ENCODE results near the gene MYO1F. TPM values are rescaled to one million over a fixed set of nuclear protein-coding genes. Genes with fewer than 3 reads are reported as not detected.
"Not testable (repeated sequence)": the region's sequence is repeated elsewhere in the genome, so short reads cannot be mapped to it uniquely, and the experiment has no call there.

Gene MYO1F
- total and polyA plus RNA-seq, 8 donors, result 3.0 to 54.8 (median 18.8) TPM

DNA sequence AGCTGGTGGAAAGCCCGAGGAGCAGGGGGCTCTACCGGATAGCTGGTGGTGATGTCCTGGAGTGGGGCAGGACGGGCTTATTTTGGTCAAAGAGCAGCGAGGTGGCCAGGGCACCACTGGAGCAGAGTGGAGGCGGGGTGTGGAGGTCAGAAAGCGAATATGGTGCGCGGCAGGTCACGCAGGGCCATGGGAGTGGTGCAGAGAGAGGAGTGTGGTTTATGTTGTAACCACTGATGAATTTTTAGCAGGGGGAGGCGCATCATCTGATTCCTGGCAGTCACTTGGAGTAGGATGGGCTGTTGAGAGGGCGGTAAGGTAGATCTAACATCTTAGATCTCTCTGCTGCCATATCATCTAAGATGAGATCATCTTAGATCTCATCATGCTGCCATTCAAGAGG lies 61.9 kb downstream of the MYO1F start:
- intact Hi-C loops (cut with DNase I; ENCODE audit: low total_unique reads), result no loop called here
- DNase-seq, result no peak

DNA sequence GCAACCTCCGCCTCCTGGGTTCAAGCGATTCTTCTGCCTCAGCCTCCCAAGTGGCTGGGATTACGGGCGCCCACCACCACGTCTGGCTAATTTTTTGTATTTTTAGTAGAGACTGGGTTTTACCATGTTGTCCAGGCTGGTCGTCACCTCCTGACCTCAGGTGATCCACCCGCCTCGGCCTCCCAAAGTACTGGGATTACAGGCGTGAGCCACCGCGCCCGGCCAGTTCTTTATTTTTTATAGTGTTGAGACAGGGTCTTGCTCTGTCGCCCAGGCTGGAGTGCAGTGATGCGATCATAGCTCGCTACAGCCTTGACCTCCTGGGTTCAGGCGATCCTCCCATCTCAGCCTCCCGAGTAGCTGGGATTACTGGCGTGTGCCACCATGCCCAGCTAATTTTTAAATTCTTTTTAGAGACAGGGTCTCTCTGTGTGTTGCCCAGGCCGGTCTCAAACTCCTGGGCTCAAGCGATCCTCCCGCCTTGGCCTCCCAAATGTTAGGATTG lies 62.7 kb downstream of the MYO1F start:
- not testable (repeated sequence) for H3K27me3 ChIP-seq, DNase-seq, H3K9me3 ChIP-seq
- Histone ChIP-seq H3K4me3 (peak overlapping the region; percentile 45 to 72 (median 63)), H3K27ac (peak overlapping the region; percentile 96 to 100 (median 99)), H3K36me3 (peaks cover 4 to 21% (median 19%) of the 10 kb centered on the region in 4 donors), H3K4me1 (peaks cover 18 to 57% (median 28%) of the 10 kb centered on the region in 4 donors)
- intact Hi-C loops (cut with DNase I; ENCODE audit: low total_unique reads), result loop anchor here (5.0 kb wide), 1 partner anchor 182 kb away; no protein-coding TSS in a partner anchor
- 71 to 76% (median 73%) methylated on average over 21 of the region's 21 CpGs for WGBS, 5 donors

More for the DNA sequence above, 61.9 kb downstream of the MYO1F start:
- Histone ChIP-seq H3K27ac (peak overlapping the region in 2 of 5 donors; percentile 1 to 31), H3K9me3 (no peaks in the 10 kb centered on the region), H3K4me3 (no peak overlapping the region), H3K4me1 (peaks cover 18 to 57% (median 28%) of the 10 kb centered on the region in 4 donors), H3K36me3 (peaks cover 4 to 14% (median 14%) of the 10 kb centered on the region in 4 donors), H3K27me3 (no peaks in the 10 kb centered on the region)
- no peak for TF ChIP-seq CTCF (IDR thresholded peaks at IDR 0.05)
- TF ChIP-seq EP300 (IDR thresholded peaks at IDR 0.05), result no peak
- TF ChIP-seq POLR2AphosphoS5 (IDR thresholded peaks at IDR 0.05), result no peak
- no peak for TF ChIP-seq POLR2A (IDR thresholded peaks at IDR 0.05)
- 76 to 80% (median 80%) methylated on average over 11 of the region's 11 CpGs for WGBS, 5 donors

DNA sequence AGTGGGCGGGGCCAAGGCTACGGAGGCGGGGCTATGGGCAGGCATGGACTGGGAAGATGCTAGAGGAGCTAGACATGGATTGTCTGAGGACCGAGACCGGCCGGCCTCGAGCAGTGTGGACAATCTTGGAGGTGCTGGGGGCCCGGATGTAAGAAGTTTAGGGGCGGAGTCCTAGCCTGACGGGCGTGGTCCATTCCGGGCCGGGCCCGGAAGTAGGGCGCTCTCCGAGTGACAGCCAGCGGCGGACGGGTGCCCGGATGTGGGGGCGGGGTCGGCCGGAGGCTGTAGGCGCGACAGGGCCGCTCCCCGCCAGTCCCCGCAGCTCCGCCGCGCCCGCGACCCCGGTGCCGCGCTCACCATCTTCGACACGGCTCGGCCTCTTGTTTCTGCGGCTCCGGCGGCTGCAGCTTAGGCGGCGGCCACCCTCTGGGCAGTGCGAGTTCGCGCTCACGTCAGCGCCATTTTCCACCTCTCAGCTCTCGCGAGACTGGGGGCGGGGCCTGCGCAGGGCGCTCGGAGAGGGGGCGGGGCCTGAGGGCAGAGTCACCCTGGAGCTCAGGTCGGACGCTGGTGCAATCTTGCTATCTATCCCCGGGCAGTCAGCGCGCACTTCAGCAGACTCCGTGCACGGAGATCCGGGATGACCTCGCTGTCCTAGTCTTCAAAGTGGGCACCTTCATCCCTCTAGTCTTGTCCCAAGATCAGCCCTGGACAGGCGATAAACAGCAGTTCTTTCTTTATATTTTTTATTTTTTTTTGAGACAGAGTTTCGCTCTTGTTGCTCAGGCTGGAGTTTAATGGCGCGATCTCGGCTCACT lies 63.3 kb downstream of the MYO1F start, which contains the start of gene ZNF414:
ZNF414 (minus strand) TSS at position 481 of the 818 bp plus-strand sequence; CDS start at position 360, 121 bp downstream.
- peak within 1 kb of the TSS; percentile 96 to 100 (median 99) for H3K27ac ChIP-seq
- 0 to 1% (median 1%) methylated on average over 40 to 70 of the region's 70 CpGs for WGBS, 5 donors
- intact Hi-C loops (cut with DNase I; ENCODE audit: low total_unique reads), result loop anchor here (5.0 kb wide), 1 partner anchor 182 kb away; no protein-coding TSS in a partner anchor
- H3K4me3 ChIP-seq, result peak within 1 kb of the TSS; percentile 45 to 72 (median 63)
- DNase-seq, result peak; percentile 98
- H3K36me3 ChIP-seq, result peaks cover 4 to 27% (median 22%) of the 10 kb centered on the region in 4 donors
- H3K4me1 ChIP-seq, result peaks cover 18 to 57% (median 28%) of the 10 kb centered on the region in 4 donors
- no peaks in the 10 kb centered on the region for H3K9me3 ChIP-seq
- TF ChIP-seq POLR2AphosphoS5 (IDR thresholded peaks at IDR 0.05) (peak; percentile 56 to 97 (median 83)), EP300 (IDR thresholded peaks at IDR 0.05) (no peak), POLR2A (IDR thresholded peaks at IDR 0.05) (peak in 2 of 4 donors; percentile 51 to 85), CTCF (IDR thresholded peaks at IDR 0.05) (no peak)
- no peaks in the 10 kb centered on the region for H3K27me3 ChIP-seq

GRCh38 chr19:8513036-8513686 lies 64.1 kb downstream of the MYO1F start:
- peaks cover 4 to 30% (median 22%) of the 10 kb centered on the region in 4 donors for H3K36me3 ChIP-seq
- H3K27me3 ChIP-seq, result no peaks in the 10 kb centered on the region
- H3K4me3 ChIP-seq, result peak overlapping the region; percentile 45 to 72 (median 63)
- H3K4me1 ChIP-seq, result peaks cover 18 to 57% (median 26%) of the 10 kb centered on the region in 4 donors
- intact Hi-C loops (cut with DNase I; ENCODE audit: low total_unique reads), result loop anchor here (5.0 kb wide), 1 partner anchor 181 kb away; no protein-coding TSS in a partner anchor
- H3K27ac ChIP-seq, result peak overlapping the region; percentile 96 to 100 (median 99)
- H3K9me3 ChIP-seq, result no peaks in the 10 kb centered on the region
- no peak for DNase-seq
- TF ChIP-seq EP300 (IDR thresholded peaks at IDR 0.05) (no peak), POLR2A (IDR thresholded peaks at IDR 0.05) (no peak), POLR2AphosphoS5 (IDR thresholded peaks at IDR 0.05) (no peak), CTCF (IDR thresholded peaks at IDR 0.05) (no peak)
- WGBS, 5 donors, result 57 to 68% (median 67%) methylated on average over 13 to 19 of the region's 19 CpGs
